ENCODE measurements around the gene HIVEP3.

DNA sequence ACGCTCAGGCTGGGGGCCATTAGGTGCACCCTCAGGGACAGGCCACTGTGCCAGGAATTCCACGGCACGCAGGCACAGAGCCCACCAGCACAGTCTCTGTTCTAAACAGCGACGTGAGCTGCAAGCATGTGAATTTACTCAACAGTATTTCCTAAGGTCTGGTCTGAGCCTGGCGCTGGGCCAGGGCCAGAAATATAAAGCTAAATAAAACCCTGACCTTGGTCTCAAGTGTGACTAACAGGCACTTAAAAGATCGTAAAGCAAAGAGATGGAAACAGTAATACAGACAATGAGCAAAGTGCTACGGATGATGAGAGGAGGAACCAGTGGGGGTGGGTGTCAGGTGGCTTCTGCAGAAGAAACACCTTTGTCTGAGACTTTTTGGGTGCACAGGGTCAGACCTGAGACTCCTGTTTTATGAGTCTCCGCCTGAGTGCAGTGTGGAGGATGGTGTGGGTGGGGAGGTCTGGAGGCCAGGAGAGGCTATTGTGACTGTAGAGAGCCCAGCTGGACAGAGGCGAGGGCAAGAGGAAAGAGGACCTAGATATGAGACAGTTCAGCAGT, 380.9 kb downstream of the HIVEP3 start:
- TF ChIP-seq, protein P1, sequence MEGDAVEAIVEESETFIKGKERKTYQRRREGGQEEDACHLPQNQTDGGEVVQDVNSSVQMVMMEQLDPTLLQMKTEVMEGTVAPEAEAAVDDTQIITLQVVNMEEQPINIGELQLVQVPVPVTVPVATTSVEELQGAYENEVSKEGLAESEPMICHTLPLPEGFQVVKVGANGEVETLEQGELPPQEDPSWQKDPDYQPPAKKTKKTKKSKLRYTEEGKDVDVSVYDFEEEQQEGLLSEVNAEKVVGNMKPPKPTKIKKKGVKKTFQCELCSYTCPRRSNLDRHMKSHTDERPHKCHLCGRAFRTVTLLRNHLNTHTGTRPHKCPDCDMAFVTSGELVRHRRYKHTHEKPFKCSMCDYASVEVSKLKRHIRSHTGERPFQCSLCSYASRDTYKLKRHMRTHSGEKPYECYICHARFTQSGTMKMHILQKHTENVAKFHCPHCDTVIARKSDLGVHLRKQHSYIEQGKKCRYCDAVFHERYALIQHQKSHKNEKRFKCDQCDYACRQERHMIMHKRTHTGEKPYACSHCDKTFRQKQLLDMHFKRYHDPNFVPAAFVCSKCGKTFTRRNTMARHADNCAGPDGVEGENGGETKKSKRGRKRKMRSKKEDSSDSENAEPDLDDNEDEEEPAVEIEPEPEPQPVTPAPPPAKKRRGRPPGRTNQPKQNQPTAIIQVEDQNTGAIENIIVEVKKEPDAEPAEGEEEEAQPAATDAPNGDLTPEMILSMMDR (IDR thresholded peaks at IDR 0.05) = no peak
- TF ChIP-seq POLR2A (IDR thresholded peaks at IDR 0.05) = no peak

All from right lobe of liver (tissue), 4 donors.